CD8-positive, alpha-beta memory T cell (primary cell): Measurements from ENCODE around the gene MRPL38. TPM values are rescaled to one million over a fixed set of nuclear protein-coding genes. Genes with fewer than 3 reads are reported as not detected.

Source experiments
- CTCF ChIA-PET: fragments of 350-600 bp; sonication (Branson Sonifier 250); formaldehyde crosslinking; loops from one replicate; lab custom pipeline; 2021; ENCODE audit warnings: antibody characterized with exemption; lab: Charles Lee
- POLR2A ChIA-PET: fragments of 350-600 bp; sonication (Branson Sonifier 250); formaldehyde crosslinking; loops from one replicate; lab custom pipeline; 2021; ENCODE audit warnings: antibody characterized with exemption; lab: Charles Lee
- DNase-seq, 5 donors: peaks; one replicate each; pipeline versions ENCODE4 v3.0.0 to v3.0.0-alpha.2; 2020 to 2022; ENCODE audit warnings: mixed read lengths in 1 of 5
- H3K27ac ChIP-seq: one replicate; pipeline ENCODE4 v1.7.0; 2013; ENCODE audit warnings: low read depth, mild to moderate bottlenecking, low read length, moderate library complexity
- H3K27me3 ChIP-seq: 2 replicates; pipeline ENCODE4 v1.7.0; 2013; ENCODE audit warnings: low read length, mild to moderate bottlenecking; ENCODE audit not compliant: insufficient read depth, poor library complexity, severe bottlenecking
- H3K36me3 ChIP-seq: 2 replicates; pipeline ENCODE4 v1.7.0; 2013; ENCODE audit warnings: mild to moderate bottlenecking, low read length, moderate library complexity; ENCODE audit not compliant: insufficient read depth
- H3K4me1 ChIP-seq: 2 replicates; pipeline ENCODE4 v1.7.0; 2013; ENCODE audit warnings: mild to moderate bottlenecking, low read length, moderate library complexity; ENCODE audit not compliant: insufficient read depth
- H3K4me3 ChIP-seq: 2 replicates; pipeline ENCODE4 v1.7.0; 2013; ENCODE audit warnings: mild to moderate bottlenecking, low read length
- H3K9me3 ChIP-seq: 2 replicates; pipeline ENCODE4 v1.7.0; 2013; ENCODE audit warnings: mild to moderate bottlenecking, low read length
- H3K27ac Mint-ChIP-seq, 8 donors: one replicate each; pipeline ENCODE4 v1.8.0; 2020 to 2021; ENCODE audit warnings: mixed read lengths in 8 of 8, mild to moderate bottlenecking in 6 of 8, inconsistent platforms in 3 of 8, moderate library complexity in 3 of 8
- H3K27me3 Mint-ChIP-seq, 2 donors: one replicate each; pipeline ENCODE4 v1.8.0; 2020 to 2021; ENCODE audit warnings: mixed read lengths in 2 of 2, mild to moderate bottlenecking in 1 of 2, moderate library complexity in 1 of 2
- H3K36me3 Mint-ChIP-seq, 3 donors: one replicate each; pipeline ENCODE4 v1.8.0; 2020 to 2021; ENCODE audit warnings: mixed read lengths in 3 of 3, inconsistent platforms in 1 of 3, mild to moderate bottlenecking in 1 of 3
- H3K4me1 Mint-ChIP-seq, 3 donors: one replicate each; pipeline ENCODE4 v1.8.0; 2020 to 2021; ENCODE audit warnings: mixed read lengths in 3 of 3, inconsistent platforms in 1 of 3, mild to moderate bottlenecking in 1 of 3
- H3K4me3 Mint-ChIP-seq, 7 donors: one replicate each; pipeline ENCODE4 v1.8.0; 2020 to 2021; ENCODE audit warnings: mixed read lengths in 7 of 7, mild to moderate bottlenecking in 6 of 7, moderate library complexity in 4 of 7, inconsistent platforms in 2 of 7
- H3K9me3 Mint-ChIP-seq, 5 donors: one replicate each; pipeline ENCODE4 v1.8.0; 2020 to 2022; ENCODE audit warnings: mixed read lengths in 5 of 5, mild to moderate bottlenecking in 3 of 5, moderate library complexity in 2 of 5, inconsistent platforms in 1 of 5
- polyA plus RNA-seq: library from polyadenylated mRNA; unstranded; fragments of 300-500 nt; fragmentation: Illumina TruSeq; gene quantifications from one replicate; pipeline ENCODE4 v1.2.3, GENCODE V29; 2021
- total RNA-seq, 2 experiments: library from RNA; stranded (reverse); gene quantifications; one replicate each; pipeline ENCODE4 v1.2.3, GENCODE V29; 2021

The MRPL38 gene
- total RNA-seq (100 to 1,000 TPM; 171 to 180 TPM), polyA plus RNA-seq (73.1 TPM)

GRCh38 chr17:75904749-75905521 is at the start of gene MRPL38:
Gene MRPL38, minus strand, starts transcription at chr17:75904884. Its CDS starts 9 bp downstream, at chr17:75904875.
- POLR2A ChIA-PET = interaction anchor here (1.1 to 2.0 kb wide), 7 partner anchors 9 to 140 kb away, joined by 3 to 6 read pairs (median 4); partner anchors contain the start of genes FBF1 and GALK1
- CTCF ChIA-PET = interaction anchor here (0.7 to 4.6 kb wide), 23 partner anchors 8 to 393 kb away, joined by 3 to 28 read pairs (median 4); partner anchors contain the start of genes CDK3, TRIM47, TRIM65 and WBP2
- peaks cover 3 to 14% (median 5%) of the 10 kb centered on the region in 3 donors for H3K4me1 Mint-ChIP-seq

GRCh38 chr17:75950855-75951554 is 46.3 kb upstream of the MRPL38 start:
- H3K27me3 ChIP-seq = no peaks in the 10 kb centered on the region
- H3K4me1 Mint-ChIP-seq = peaks cover 0 to 6% (median 0%) of the 10 kb centered on the region in 3 donors
- no peaks in the 10 kb centered on the region for H3K27me3 Mint-ChIP-seq
- H3K9me3 Mint-ChIP-seq = no peaks in the 10 kb centered on the region
- H3K4me3 ChIP-seq = no peak overlapping the region
- H3K9me3 ChIP-seq = no peaks in the 10 kb centered on the region
- no peak for DNase-seq
- POLR2A ChIA-PET = no interaction called here
- H3K4me1 ChIP-seq = no peaks in the 10 kb centered on the region
- H3K36me3 ChIP-seq = peaks cover 46% of the 10 kb centered on the region
- no peak overlapping the region for H3K27ac ChIP-seq
- peaks cover 5 to 78% (median 18%) of the 10 kb centered on the region in 3 donors for H3K36me3 Mint-ChIP-seq
- H3K27ac Mint-ChIP-seq = peak overlapping the region in 2 of 8 donors; percentile 23 to 36
- CTCF ChIA-PET = interaction anchor here (0.8 kb wide), 1 partner anchor 46 kb away, joined by 3 read pairs; the partner anchor contains the start of gene MRPL38
- H3K4me3 Mint-ChIP-seq = no peak overlapping the region

More at GRCh38 chr17:75904749-75905521, at the start of gene MRPL38:
- Mint-ChIP-seq H3K27me3 (peaks cover 0 to 2% of the 10 kb centered on the region in 2 donors), H3K36me3 (peaks cover 0 to 28% (median 0%) of the 10 kb centered on the region in 3 donors), H3K4me3 (peak within 1 kb of the TSS; percentile 81 to 94 (median 88)), H3K27ac (peak within 1 kb of the TSS; percentile 84 to 97 (median 91)), H3K9me3 (no peaks in the 10 kb centered on the region)
- peaks cover 12% of the 10 kb centered on the region for H3K36me3 ChIP-seq
- H3K27ac ChIP-seq = peak within 1 kb of the TSS; percentile 69
- peak; percentile 86 to 97 (median 94) for DNase-seq
- H3K27me3 ChIP-seq = no peaks in the 10 kb centered on the region
- H3K9me3 ChIP-seq = no peaks in the 10 kb centered on the region
- peaks cover 13% of the 10 kb centered on the region for H3K4me1 ChIP-seq
- H3K4me3 ChIP-seq = peak within 1 kb of the TSS; percentile 64

- POLR2A ChIA-PET = no interaction called here
- Histone ChIP-seq H3K4me1 (no peaks in the 10 kb centered on the region), H3K27ac (no peak overlapping the region), H3K27me3 (no peaks in the 10 kb centered on the region), H3K4me3 (no peak overlapping the region), H3K9me3 (no peaks in the 10 kb centered on the region), H3K36me3 (peaks cover 41% of the 10 kb centered on the region)
- no peak overlapping the region for H3K4me3 Mint-ChIP-seq
- H3K9me3 Mint-ChIP-seq = no peaks in the 10 kb centered on the region
- no peak overlapping the region for H3K27ac Mint-ChIP-seq
- no peak for DNase-seq
- CTCF ChIA-PET = no interaction called here
- peaks cover 0 to 6% (median 0%) of the 10 kb centered on the region in 3 donors for H3K4me1 Mint-ChIP-seq
- H3K36me3 Mint-ChIP-seq = peaks cover 5 to 76% (median 18%) of the 10 kb centered on the region in 3 donors
- no peaks in the 10 kb centered on the region for H3K27me3 Mint-ChIP-seq
Observed at GRCh38 chr17:75950421-75950820, 45.7 kb upstream of the MRPL38 start.

- CTCF ChIA-PET = no interaction called here
- Histone ChIP-seq H3K27me3 (no peaks in the 10 kb centered on the region), H3K4me1 (peaks cover 8% of the 10 kb centered on the region), H3K36me3 (peaks cover 10% of the 10 kb centered on the region), H3K4me3 (no peak overlapping the region), H3K9me3 (no peaks in the 10 kb centered on the region), H3K27ac (no peak overlapping the region)
- H3K4me1 Mint-ChIP-seq = peaks cover 9 to 16% (median 10%) of the 10 kb centered on the region in 3 donors
- H3K27me3 Mint-ChIP-seq = no peaks in the 10 kb centered on the region
- H3K4me3 Mint-ChIP-seq = no peak overlapping the region
- POLR2A ChIA-PET = no interaction called here
- H3K9me3 Mint-ChIP-seq = no peaks in the 10 kb centered on the region
- H3K36me3 Mint-ChIP-seq = peaks cover 0 to 47% (median 3%) of the 10 kb centered on the region in 3 donors
- H3K27ac Mint-ChIP-seq = no peak overlapping the region
- no peak for DNase-seq
Observed at GRCh38 chr17:75945211-75945610, 40.5 kb upstream of the MRPL38 start.

DNA sequence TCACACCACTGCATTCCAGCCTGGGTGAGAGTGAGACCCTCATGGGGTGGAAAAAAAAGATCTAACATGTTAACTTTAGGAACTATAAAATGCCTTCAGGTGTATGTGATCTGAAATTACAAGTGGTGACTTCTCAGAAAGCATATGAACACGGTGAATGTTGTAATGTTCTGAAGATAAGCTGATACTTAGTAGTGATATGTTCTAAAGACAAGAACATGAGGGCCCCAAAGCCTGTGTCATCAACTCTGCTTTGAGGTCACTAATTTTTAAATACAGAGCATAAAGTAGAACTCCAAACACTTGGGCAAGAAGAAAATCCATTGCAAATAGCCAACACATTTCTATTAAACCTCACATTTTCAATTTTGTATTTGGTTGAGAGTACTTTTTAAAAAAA is 38.8 kb upstream of the MRPL38 start:
- Histone ChIP-seq H3K4me1 (peaks cover 10% of the 10 kb centered on the region), H3K36me3 (no peaks in the 10 kb centered on the region), H3K9me3 (no peaks in the 10 kb centered on the region), H3K27ac (no peak overlapping the region), H3K27me3 (no peaks in the 10 kb centered on the region), H3K4me3 (no peak overlapping the region)
- H3K9me3 Mint-ChIP-seq = no peaks in the 10 kb centered on the region
- peaks cover 0 to 31% (median 0%) of the 10 kb centered on the region in 3 donors for H3K36me3 Mint-ChIP-seq
- no peak for DNase-seq
- H3K4me3 Mint-ChIP-seq = no peak overlapping the region
- ChIA-PET CTCF (no interaction called here), POLR2A (no interaction called here)
- H3K4me1 Mint-ChIP-seq = peaks cover 9 to 18% (median 10%) of the 10 kb centered on the region in 3 donors
- no peak overlapping the region for H3K27ac Mint-ChIP-seq
- H3K27me3 Mint-ChIP-seq = no peaks in the 10 kb centered on the region

- no peaks in the 10 kb centered on the region for H3K9me3 ChIP-seq
- H3K4me1 ChIP-seq = peaks cover 10% of the 10 kb centered on the region
- no peak overlapping the region for H3K27ac ChIP-seq
- H3K27ac Mint-ChIP-seq = no peak overlapping the region
- no peaks in the 10 kb centered on the region for H3K36me3 ChIP-seq
- peaks cover 9 to 18% (median 10%) of the 10 kb centered on the region in 3 donors for H3K4me1 Mint-ChIP-seq
- no peak for DNase-seq
- peak overlapping the region in 3 of 7 donors; percentile 4 to 77 (median 8) for H3K4me3 Mint-ChIP-seq
- no peaks in the 10 kb centered on the region for H3K27me3 Mint-ChIP-seq
- ChIA-PET POLR2A (no interaction called here), CTCF (no interaction called here)
- H3K36me3 Mint-ChIP-seq = peaks cover 0 to 23% (median 0%) of the 10 kb centered on the region in 3 donors
- H3K9me3 Mint-ChIP-seq = no peaks in the 10 kb centered on the region
- H3K4me3 ChIP-seq = no peak overlapping the region
- H3K27me3 ChIP-seq = no peaks in the 10 kb centered on the region
Observed at GRCh38 chr17:75942473-75942872, 37.8 kb upstream of the MRPL38 start.

DNA sequence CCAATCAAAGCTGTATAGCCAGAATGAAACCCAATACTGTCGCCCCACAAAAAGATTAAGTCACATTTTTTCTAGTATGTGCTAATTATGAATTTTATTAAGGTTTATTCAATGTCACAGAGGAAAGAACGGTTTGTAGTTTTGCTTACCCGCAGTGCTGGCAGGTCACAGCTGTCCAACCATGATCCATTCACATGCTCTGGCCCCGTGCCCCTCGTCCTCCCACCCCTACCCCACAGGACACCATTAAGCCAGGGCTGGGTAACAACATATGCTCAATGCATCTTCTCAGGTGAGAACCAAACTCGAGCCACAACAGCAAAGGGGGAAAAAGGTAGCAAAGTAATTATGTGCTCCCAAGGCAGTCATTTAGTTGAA is 36.7 kb upstream of the MRPL38 start:
- H3K36me3 Mint-ChIP-seq = peaks cover 0 to 16% (median 0%) of the 10 kb centered on the region in 3 donors
- no peaks in the 10 kb centered on the region for H3K9me3 Mint-ChIP-seq
- Histone ChIP-seq H3K27me3 (no peaks in the 10 kb centered on the region), H3K4me3 (peak overlapping the region; percentile 87), H3K27ac (peak overlapping the region; percentile 83), H3K9me3 (no peaks in the 10 kb centered on the region), H3K36me3 (no peaks in the 10 kb centered on the region), H3K4me1 (peaks cover 10% of the 10 kb centered on the region)
- no peak for DNase-seq
- ChIA-PET CTCF (interaction anchor here (1.0 to 1.5 kb wide), 2 partner anchors 64 to 114 kb away, joined by 3 read pairs; no protein-coding TSS in a partner anchor), POLR2A (interaction anchor here (0.7 to 1.0 kb wide), 2 partner anchors 37 to 121 kb away, joined by 4 read pairs; no protein-coding TSS in a partner anchor)
- H3K4me3 Mint-ChIP-seq = peak overlapping the region; percentile 74 to 96 (median 90)
- H3K27me3 Mint-ChIP-seq = no peaks in the 10 kb centered on the region
- peak overlapping the region in 5 of 8 donors; percentile 79 to 91 (median 89) for H3K27ac Mint-ChIP-seq
- H3K4me1 Mint-ChIP-seq = peaks cover 9 to 18% (median 10%) of the 10 kb centered on the region in 3 donors
